Measurements from ENCODE around the gene PXDN.
"Not testable (repeated sequence)": the region's sequence is repeated elsewhere in the genome, so short reads cannot be mapped to it uniquely, and the experiment has no call there.

PXDN gene

GRCh38 chr2:1694371-1695271 lies 49.7 kb downstream of the PXDN start:
- in situ Hi-C loops (cut with MboI; ENCODE audit: low pct_unique_long_range_greater_than_20kb, low sequenced_read_pairs): no loop called here
- DNase-seq: no peak

GRCh38 chr2:1693723-1694122 lies 50.6 kb downstream of the PXDN start:
- in situ Hi-C loops (cut with MboI; ENCODE audit: low pct_unique_long_range_greater_than_20kb, low sequenced_read_pairs): no loop called here
- no peak for DNase-seq

- in situ Hi-C loops (cut with MboI; ENCODE audit: low pct_unique_long_range_greater_than_20kb, low sequenced_read_pairs): no loop called here
These were observed 52.0 kb downstream of the PXDN start for GRCh38 chr2:1692342-1692741.

GRCh38 chr2:1691366-1691765 lies 52.9 kb downstream of the PXDN start:
- in situ Hi-C loops (cut with MboI; ENCODE audit: low pct_unique_long_range_greater_than_20kb, low sequenced_read_pairs): no loop called here
- DNase-seq: no peak

More at GRCh38 chr2:1692342-1692741, 52.0 kb downstream of the PXDN start:
- no peak for DNase-seq

GRCh38 chr2:1690056-1690775 lies 54.1 kb downstream of the PXDN start:
- no peak for DNase-seq
- in situ Hi-C loops (cut with MboI; ENCODE audit: low pct_unique_long_range_greater_than_20kb, low sequenced_read_pairs): no loop called here

GRCh38 chr2:1688859-1689258 lies 55.5 kb downstream of the PXDN start:
- in situ Hi-C loops (cut with MboI; ENCODE audit: low pct_unique_long_range_greater_than_20kb, low sequenced_read_pairs): no loop called here
- DNase-seq: no peak

GRCh38 chr2:1688161-1688560 lies 56.2 kb downstream of the PXDN start:
- in situ Hi-C loops (cut with MboI; ENCODE audit: low pct_unique_long_range_greater_than_20kb, low sequenced_read_pairs): no loop called here

GRCh38 chr2:1687254-1687653 lies 57.1 kb downstream of the PXDN start:
- DNase-seq: no peak
- in situ Hi-C loops (cut with MboI; ENCODE audit: low pct_unique_long_range_greater_than_20kb, low sequenced_read_pairs): no loop called here

More at GRCh38 chr2:1688161-1688560, 56.2 kb downstream of the PXDN start:
- DNase-seq: no peak

GRCh38 chr2:1686784-1687105 lies 57.6 kb downstream of the PXDN start:
- in situ Hi-C loops (cut with MboI; ENCODE audit: low pct_unique_long_range_greater_than_20kb, low sequenced_read_pairs): no loop called here
- DNase-seq: no peak

- no peak for DNase-seq
- in situ Hi-C loops (cut with MboI; ENCODE audit: low pct_unique_long_range_greater_than_20kb, low sequenced_read_pairs): no loop called here
These were observed 58.1 kb downstream of the PXDN start for GRCh38 chr2:1685957-1686783.

GRCh38 chr2:1685078-1685956 lies 59.0 kb downstream of the PXDN start:
- in situ Hi-C loops (cut with MboI; ENCODE audit: low pct_unique_long_range_greater_than_20kb, low sequenced_read_pairs): no loop called here
- DNase-seq: no peak

GRCh38 chr2:1683297-1683696 lies 61.0 kb downstream of the PXDN start:
- in situ Hi-C loops (cut with MboI; ENCODE audit: low pct_unique_long_range_greater_than_20kb, low sequenced_read_pairs): no loop called here
- DNase-seq: no peak

GRCh38 chr2:1682181-1682440 lies 62.2 kb downstream of the PXDN start:
- in situ Hi-C loops (cut with MboI; ENCODE audit: low pct_unique_long_range_greater_than_20kb, low sequenced_read_pairs): no loop called here
- no peak for DNase-seq

- no peak for DNase-seq
- in situ Hi-C loops (cut with MboI; ENCODE audit: low pct_unique_long_range_greater_than_20kb, low sequenced_read_pairs): no loop called here
These were observed 62.8 kb downstream of the PXDN start for GRCh38 chr2:1681323-1682180.

GRCh38 chr2:1681017-1681318 lies 63.3 kb downstream of the PXDN start:
- in situ Hi-C loops (cut with MboI; ENCODE audit: low pct_unique_long_range_greater_than_20kb, low sequenced_read_pairs): no loop called here
- DNase-seq: no peak

- in situ Hi-C loops (cut with MboI; ENCODE audit: low pct_unique_long_range_greater_than_20kb, low sequenced_read_pairs): no loop called here
- DNase-seq: no peak
These were observed 63.9 kb downstream of the PXDN start for GRCh38 chr2:1680222-1681016.

- DNase-seq; in situ Hi-C loops (cut with MboI; ENCODE audit: low pct_unique_long_range_greater_than_20kb, low sequenced_read_pairs): not testable (repeated sequence)
These were observed 64.8 kb downstream of the PXDN start for GRCh38 chr2:1679488-1680039.
